ENCODE data around the gene PTPRU.

Gene PTPRU

DNA sequence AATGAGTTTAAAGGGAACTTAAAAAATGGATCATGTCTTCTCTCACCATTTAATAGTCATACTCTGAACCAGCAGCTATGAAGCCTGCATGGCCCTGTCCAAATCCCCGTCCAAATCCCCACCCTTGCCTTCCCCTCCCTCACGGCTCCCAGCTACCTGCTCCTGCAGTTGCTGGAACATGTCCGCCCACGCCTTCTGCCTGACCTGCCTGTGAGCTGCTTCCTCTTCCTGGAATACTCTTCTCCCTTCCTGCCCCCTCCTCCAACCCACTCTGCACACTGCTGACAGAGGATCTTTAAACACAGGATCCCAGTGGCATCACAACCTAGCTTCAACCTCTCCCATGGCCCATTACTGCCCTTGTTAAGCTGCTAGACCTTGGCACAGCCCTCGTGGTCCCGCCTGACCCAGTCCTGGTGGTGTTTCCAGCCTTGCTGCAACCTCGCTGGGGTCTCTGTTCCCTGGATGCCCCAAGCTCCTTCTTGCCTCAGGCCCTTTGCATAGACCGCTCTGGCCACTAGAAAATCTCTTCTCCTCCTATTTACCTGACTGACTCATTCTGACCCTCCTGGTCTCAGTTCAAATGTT lies 118.3 kb downstream of the PTPRU start:
- TF ChIP-seq, protein P1, sequence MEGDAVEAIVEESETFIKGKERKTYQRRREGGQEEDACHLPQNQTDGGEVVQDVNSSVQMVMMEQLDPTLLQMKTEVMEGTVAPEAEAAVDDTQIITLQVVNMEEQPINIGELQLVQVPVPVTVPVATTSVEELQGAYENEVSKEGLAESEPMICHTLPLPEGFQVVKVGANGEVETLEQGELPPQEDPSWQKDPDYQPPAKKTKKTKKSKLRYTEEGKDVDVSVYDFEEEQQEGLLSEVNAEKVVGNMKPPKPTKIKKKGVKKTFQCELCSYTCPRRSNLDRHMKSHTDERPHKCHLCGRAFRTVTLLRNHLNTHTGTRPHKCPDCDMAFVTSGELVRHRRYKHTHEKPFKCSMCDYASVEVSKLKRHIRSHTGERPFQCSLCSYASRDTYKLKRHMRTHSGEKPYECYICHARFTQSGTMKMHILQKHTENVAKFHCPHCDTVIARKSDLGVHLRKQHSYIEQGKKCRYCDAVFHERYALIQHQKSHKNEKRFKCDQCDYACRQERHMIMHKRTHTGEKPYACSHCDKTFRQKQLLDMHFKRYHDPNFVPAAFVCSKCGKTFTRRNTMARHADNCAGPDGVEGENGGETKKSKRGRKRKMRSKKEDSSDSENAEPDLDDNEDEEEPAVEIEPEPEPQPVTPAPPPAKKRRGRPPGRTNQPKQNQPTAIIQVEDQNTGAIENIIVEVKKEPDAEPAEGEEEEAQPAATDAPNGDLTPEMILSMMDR (IDR thresholded peaks at IDR 0.05; ENCODE audit: low read depth, low read length, missing control alignments), result no peak
- DNase-seq (ENCODE audit: low read depth), result no peak
- no peak overlapping the region for H3K4me3 ChIP-seq (ENCODE audit: low read depth, low read length)

DNA sequence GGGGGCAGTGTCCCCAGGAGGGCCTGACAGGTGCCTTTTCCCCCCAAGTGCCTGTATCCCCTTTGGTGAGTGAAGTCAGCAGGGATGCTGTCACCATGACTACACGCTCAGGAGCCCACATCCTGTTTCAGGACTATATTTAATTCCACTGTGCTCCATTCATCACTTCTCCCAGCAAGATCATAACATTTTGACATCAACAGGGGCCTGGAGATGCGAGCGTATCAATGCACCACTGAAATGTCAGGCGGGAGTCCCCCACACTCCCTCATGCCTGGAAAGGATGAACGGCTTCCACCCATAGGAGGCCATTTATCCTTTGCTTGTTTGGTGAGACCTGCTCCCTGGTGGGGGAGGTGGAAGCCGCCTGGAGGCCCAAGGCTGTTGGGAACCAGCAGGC lies 119.1 kb downstream of the PTPRU start:
- no peak overlapping the region for H3K4me3 ChIP-seq (ENCODE audit: low read depth, low read length)
- no peak for DNase-seq (ENCODE audit: low read depth)
- TF ChIP-seq, protein P1 (IDR thresholded peaks at IDR 0.05; ENCODE audit: low read depth, low read length, missing control alignments), result no peak

DNA sequence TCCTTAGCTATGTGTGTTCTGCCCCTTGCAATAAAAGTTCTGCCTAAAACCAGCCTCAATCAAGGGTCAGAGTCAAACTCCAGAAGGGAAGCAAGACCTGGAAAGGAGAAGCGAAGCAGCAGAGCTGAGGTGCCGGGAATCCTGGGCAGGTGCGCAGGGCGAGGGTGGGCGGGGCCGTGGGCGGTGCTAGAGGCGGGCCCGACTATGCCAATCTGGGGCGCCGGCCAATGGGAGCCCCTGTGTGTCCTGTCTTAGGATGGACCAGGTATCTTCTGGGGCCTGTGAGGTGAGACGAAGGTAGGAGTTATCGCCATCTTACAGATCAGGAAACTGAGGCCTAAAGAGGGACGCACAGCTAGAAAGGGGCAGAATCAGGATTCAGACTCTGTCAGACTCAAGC lies 120.3 kb downstream of the PTPRU start:
- no peak for DNase-seq (ENCODE audit: low read depth)
- no peak overlapping the region for H3K4me3 ChIP-seq (ENCODE audit: low read depth, low read length)
- TF ChIP-seq, protein P1 (IDR thresholded peaks at IDR 0.05; ENCODE audit: low read depth, low read length, missing control alignments), result no peak

DNA sequence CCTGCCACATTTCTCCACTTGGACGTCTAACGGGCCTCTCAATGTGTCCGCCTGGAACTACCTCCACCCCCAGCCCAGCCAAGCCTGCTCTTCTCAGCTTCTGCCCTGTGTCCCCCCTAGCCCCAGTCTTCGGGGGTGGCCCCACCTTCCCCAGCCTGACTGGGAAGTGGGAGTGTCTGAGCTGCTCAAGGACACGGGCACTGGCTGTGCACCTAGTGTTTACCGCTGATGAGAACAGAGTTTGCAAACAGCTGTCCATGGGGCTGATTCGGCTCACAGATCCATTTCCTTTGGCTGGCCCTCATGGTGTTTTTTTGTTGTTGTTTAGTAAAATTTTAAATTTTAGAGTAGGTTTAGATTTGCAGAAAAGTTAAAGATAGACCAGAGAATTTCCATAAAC lies 121.1 kb downstream of the PTPRU start:
- no peak overlapping the region for H3K4me3 ChIP-seq (ENCODE audit: low read depth, low read length)
- TF ChIP-seq, protein P1 (IDR thresholded peaks at IDR 0.05; ENCODE audit: low read depth, low read length, missing control alignments), result no peak
- DNase-seq (ENCODE audit: low read depth), result no peak

DNA sequence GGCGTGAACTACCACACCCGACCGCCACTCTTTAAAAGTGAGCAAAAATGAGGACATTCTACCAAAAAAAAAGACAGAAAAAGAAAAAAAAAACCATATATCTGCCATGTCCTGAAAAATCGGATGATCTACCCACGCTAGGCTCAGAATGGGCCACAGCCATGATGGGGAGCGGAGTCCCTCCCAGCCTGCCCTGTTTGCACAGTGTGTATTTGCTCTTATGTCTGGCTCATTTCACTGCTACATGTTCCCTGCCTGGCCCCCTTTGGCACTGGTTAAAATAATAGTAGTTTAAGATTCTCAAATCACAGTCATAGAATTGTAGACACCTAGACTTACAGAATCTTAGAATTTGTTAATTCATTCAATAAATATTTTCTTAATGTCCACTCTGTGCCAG lies 121.9 kb downstream of the PTPRU start:
- H3K4me3 ChIP-seq (ENCODE audit: low read depth, low read length), result no peak overlapping the region
- DNase-seq (ENCODE audit: low read depth), result no peak
- TF ChIP-seq, protein P1 (IDR thresholded peaks at IDR 0.05; ENCODE audit: low read depth, low read length, missing control alignments), result no peak

DNA sequence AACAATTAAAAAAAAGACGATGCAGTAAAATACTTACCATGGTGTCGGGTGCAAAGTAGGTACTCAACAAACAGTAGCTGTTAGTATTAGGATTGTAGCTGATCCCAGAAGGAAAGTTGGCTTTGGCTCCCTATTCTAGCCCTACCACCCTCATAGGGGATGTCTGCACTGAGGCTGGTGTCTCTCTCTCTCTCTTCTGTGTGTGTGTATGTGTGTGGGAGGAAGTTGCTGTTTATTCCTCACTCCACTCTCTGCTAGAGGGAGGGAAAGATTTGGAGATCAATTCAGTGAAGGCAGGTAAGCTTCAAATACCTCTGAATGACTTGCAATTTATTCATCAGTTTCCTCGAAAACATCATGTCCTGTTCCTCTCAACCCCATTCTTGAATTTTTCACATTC lies 124.4 kb downstream of the PTPRU start:
- TF ChIP-seq, protein P1 (IDR thresholded peaks at IDR 0.05; ENCODE audit: low read depth, low read length, missing control alignments), result no peak
- no peak for DNase-seq (ENCODE audit: low read depth)
- no peak overlapping the region for H3K4me3 ChIP-seq (ENCODE audit: low read depth, low read length)

DNA sequence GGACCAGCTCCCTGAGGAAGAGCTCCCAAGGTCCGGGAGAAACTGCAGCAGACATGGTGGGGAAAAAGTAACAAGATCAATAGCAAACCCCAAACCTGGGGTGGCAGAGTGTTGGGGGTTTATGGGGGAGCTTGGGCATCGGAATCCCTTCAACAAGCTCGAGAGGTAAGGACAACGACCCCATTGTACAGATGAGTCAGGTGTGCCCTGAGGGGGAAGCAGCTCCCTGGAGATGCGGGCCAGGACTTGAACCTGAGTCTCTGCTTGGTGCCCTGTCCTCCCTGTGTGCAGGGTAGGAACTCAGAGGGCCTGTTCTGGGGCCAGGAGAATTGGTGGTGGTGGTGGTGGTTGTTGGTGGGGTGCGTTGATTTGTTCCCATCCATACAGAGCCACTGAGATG lies 125.4 kb downstream of the PTPRU start:
- TF ChIP-seq, protein P1 (IDR thresholded peaks at IDR 0.05; ENCODE audit: low read depth, low read length, missing control alignments), result no peak
- H3K4me3 ChIP-seq (ENCODE audit: low read depth, low read length), result no peak overlapping the region

More for the DNA sequence above, 125.4 kb downstream of the PTPRU start:
- no peak for DNase-seq (ENCODE audit: low read depth)
